ENCODE data around the gene ZSCAN26.
A peak's percentile ranks its signal among the peaks of the same experiment; 100 is the strongest.
"Not testable (repeated sequence)": the region's sequence is repeated elsewhere in the genome, so short reads cannot be mapped to it uniquely, and the experiment has no call there.

The ZSCAN26 gene

DNA sequence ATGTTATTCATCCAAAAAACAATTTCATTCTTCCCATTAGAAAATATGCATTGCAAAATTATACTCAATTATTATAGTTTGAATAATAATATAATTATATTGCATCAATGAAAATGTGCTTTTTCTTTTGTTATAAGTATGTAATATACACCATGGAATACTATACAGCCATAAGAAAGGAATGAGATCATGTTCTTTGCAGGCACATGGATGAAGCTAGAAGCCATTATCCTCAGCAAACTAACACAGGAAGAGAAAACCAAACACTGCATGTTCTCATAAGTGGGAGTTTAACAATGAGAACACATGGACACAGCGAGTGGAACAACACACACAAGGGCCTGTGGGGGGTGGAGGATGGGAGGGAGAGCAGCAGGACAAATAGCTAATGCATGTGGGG, 9.9 kb upstream of the ZSCAN26 start:
- no peak for DNase-seq

DNA sequence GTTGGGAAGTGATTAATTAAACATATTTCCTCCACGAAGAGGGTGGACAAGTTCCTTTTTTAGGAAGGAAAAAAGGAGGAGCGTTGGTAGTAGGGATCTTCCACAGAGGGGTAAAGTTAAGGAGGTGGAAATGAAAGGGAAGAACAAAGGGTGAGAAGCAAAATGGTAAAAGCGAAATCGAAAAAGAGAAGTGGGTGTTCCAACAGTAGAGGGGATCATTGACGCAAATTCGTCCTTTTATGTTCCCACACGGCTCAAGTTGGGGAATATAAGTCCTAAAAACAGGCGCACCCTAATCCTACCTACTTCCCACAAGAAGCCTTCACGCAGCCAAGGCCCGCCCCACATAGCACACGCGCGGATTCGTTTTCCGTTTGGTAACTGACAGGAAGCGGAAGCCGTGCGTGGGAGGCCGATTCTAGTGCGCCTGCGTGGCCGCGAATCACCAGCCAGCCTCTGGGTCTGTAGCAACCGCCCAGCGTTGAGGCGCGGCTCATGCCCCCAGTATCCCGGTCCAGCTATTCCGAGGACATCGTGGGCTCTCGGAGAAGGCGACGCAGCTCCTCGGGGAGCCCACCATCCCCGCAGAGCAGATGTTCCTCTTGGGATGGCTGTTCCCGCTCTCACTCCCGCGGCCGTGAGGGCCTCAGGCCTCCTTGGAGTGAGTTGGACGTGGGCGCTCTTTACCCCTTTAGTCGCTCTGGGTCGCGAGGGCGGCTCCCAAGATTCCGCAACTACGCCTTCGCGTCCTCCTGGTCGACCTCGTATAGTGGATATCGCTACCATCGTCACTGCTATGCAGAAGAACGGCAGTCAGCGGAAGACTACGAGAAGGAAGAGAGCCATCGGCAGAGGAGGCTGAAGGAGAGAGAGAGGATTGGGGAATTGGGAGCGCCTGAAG, 7.8 kb upstream of the ZSCAN26 start, which contains the start of gene NKAPL:
Gene NKAPL, plus strand, starts transcription at position 421 of the 901 bp plus-strand sequence. Its CDS starts 75 bp downstream, at position 496.
- DNase-seq, result peak; percentile 79

DNA sequence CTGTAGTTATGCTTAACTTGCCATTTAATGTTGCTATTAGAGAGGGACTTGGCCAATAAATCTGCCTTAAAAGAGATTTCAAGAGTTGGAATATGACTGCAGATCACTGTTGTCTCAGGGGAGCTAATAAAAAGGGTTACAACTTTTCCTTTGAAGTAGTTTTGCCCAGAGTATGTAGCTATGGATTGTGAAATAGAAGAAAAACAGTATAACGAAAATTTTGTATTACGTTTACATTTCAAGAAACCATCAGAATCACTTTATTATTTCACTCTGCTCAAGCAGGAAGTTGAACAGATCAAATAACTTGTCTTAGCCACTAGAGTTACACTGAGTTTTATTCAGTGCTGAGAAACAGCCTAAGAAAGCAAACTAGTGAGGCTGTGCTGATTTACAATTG, 3.0 kb upstream of the ZSCAN26 start:
- DNase-seq, result no peak

DNA sequence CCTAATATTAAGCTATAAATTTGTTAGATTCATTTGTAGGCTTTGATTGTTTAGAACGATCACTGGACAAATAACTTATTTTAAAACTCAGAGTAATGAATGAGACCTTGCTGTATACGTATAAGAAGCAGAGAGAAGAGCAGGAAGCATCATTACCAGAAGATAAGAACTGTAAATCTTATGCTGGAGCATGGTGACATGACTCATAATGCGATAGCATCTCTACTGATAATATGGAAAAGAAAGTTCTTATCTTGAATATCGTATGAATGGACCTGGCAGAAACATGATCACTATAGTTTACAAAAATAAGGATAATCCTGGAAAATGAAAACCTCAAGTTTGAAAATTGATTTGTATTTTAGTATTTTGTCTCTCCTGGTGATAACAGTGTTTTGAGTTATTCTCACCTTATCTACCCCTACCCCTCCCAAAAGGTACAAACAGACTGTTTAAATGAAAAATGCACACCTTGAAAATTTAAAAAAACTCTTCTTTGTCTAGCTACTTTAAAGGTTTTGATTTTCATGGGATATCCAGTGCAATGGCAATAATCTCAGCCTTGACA, 2.0 kb upstream of the ZSCAN26 start:
- no peak for DNase-seq

DNA sequence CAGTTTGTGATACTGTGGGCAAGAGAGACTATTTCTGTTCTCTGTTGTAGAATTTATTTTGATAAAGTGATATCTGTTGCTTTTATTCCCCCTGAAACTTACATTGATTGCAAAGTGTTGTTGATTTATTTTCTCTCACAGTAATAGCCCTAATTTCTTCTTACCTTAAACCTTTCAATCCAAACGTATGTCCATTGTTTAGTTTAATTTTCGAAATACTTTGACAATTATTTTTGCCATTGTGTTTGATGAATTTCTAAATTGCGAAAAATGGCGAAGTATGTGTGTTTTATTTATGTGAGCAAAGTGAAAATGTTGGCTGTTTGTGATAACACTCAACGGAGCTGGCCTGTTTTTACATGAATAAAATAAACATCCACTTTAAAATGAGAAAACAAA, 381 bp upstream of the ZSCAN26 start:
- no peak for DNase-seq

DNA sequence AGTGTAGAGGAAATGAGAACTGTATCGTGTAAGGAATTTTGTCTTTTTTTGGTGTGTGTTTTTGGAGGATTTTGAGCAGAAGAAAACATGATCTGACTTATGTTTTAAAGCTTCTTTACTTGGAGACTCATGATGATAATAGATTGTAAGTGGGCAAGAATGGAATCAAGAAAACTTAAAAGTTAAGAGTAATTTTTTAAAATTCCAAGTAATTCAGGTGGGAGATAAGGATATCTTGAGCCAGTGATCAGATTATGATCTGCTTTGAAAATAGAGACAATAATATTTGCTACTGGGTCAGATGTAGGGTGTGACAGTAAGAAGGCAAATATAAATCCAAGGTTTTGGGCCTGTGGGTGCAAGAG, 734 bp downstream of the ZSCAN26 start:
- DNase-seq, result no peak

DNA sequence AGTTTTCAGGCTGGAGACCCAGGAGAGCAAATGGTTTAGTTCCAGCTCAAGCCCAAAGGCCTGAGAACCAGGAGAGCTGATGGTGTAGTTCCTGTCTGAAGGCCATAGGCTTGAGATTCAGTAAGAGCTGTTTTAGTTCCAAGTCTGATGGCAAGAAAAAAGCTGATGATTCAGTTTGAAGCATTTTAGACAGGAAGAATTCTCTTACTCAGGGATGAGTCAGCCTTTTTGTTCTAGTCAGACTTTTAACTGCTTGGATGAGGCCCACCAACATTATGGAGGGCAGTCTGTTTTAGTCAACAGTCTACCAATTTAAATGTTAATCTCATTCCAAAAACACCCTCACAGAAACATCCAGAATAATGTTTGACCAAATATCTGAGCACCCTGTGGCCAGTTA, 2.5 kb downstream of the ZSCAN26 start:
- DNase-seq, result no peak

DNA sequence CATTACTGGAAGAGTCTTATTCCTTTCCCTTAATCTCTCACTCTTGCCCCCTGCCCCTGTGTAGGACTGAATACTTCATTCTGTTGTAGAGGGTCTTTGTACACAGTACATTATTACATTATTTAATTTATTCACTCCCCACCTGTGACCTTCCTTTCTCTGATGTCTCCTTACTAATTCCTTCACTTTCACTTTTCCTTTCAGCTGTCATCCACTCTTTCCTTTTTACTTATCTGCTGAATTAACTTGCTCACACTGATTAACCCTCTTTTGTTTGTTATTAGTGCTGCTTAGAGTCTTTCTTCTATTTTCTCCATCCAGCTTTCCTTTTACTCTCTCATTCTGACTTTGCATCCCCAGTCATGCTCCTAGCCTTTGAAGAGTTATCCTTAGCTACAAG, 7.9 kb downstream of the ZSCAN26 start:
- no peak for DNase-seq

DNA sequence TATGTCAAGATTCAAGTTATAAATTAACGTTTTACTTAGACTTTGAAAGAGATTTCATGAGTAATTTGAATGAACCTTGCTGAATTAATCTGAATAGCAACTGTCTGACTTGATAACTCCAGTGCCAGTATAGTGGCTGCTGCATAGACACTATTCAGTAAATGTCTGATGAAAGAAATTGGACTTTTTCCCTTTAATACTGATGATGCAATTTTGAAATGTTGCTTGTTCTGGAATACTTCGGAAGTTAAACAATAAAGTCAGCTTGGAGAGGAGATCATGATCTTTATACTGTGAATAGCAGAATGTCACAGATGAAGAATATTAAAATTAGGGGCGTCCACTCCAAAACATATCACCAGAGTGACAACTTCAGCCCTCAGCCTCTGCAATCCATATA, 10.8 kb downstream of the ZSCAN26 start:
- no peak for DNase-seq

DNA sequence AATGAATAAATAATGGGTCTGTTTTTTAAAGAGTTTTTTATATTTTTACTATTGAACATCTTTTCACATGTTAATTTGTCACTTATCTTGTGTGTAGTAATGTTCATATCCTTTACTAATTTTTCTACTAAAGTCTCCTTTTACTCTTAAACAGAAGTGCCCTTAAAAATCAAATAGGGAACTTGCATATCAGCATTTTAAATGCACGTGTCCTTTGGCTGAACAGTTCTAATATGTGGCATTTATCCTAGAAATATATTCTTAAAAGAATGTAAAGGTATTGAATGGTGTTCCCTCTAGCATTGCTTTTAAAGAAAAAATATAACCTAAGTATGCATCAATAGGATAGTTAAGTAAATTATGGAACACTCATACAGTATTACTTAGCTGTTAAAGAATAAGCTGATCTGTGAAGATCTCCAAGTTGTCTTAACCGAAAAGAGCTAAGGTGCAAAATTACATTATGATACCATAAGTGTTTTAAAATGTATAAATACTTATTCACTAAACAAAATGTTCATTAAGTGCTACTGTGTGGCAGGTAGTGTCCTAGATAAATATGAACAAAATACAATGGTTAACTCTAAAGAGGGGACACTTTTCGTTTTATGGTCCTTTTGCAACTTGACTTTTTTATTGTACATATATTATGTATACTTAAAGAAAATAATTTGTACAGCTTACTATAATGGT, 13.8 kb downstream of the ZSCAN26 start:
- no peak for DNase-seq

DNA sequence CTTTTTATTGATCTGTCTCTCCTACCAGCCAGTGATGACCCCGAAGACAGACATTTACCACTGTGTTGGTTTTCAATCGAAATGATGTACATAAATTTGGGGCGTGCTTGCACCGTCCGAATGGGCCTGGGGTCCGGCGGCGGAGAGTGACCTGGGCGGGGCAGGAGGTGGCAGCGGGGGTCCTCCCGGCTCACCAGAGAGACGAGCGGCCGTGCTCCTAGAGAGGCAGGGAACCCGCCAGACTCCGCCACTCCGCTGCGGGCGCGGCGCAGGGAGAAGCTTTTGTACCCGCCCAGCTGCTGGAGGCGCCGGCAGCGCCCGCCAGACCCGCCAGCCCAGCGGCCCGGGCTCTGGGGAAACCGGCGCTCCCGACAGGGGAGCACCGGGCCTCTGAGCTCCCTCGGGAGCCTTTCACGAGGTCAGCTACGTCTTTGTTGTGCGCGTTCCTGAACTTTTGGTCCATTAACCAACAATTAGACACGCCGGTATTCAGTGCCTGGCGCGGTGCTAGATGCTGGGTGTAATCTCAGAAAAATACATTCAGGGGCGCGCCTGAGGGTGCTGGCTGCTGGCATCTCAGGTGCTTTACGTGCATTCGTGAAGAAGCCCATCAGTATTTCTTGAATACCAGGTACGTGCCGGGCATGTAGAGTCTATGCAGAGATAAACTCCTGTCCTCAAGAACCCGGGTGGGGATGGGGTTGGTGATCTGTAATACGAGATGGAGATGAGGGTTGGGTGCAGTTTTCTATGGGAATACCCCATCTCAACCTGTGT, 14.5 kb downstream of the ZSCAN26 start, which contains the start of gene PGBD1:
Gene PGBD1, plus strand, starts transcription at position 285 of the 777 bp plus-strand sequence. CDS start 2,242 bp downstream, outside the sequence.
- peak; percentile 84 for DNase-seq

DNA sequence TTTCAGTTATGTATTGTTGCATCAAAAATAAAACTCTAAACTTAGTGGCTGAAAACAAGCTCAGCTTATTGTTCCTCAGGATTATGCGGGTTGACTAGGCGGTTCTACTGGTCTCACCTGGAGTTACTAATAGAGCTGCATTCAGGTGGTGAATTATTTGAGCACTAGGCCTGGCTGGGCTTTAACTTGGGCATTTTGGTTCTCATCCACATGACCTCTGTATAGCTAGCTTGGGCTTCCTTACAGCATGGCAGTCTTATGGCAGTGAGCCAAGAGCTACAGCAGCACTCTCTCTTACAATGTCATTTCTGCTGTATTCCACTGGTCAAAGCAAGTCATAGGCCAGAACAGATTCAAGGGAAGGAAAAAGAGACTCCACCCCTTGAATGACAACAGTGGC, 16.0 kb downstream of the ZSCAN26 start:
- no peak for DNase-seq

DNA sequence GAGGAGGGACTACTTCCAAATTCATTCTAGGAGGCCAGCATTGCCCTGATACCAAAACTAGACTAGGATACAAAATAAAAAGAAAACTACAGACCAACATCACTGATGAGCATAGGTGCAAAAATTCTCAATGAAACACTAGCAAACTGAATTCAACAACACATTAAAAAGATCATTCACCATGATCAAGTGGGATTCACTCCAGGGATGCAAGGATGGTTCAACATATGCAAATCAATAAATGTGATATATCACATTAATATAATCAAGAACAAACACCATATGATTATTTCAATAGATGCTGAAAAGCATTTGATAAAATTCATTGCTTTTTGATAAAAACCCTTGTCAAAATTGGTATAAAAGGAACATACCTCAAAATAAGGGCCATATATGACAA, 24.6 kb downstream of the ZSCAN26 start:
- DNase-seq, result no peak

DNA sequence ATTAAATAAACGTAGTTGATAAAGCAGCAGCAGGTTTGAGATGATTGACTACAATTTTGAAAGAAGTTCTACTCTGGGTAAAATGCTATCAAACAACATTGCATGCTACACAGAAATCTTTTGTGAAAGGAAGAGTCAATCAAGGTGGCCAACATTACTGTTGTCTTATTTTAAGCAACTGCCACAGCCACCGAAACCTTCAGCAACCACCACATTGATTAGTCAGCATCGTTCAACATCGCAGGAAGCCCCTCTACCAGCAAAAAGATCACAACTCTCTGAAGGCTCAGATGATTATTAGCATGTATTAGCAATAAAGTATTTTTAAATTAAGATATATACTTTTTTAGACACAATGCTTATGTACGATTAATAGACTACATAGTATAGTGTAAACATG, 28.4 kb downstream of the ZSCAN26 start:
- no peak for DNase-seq

DNA sequence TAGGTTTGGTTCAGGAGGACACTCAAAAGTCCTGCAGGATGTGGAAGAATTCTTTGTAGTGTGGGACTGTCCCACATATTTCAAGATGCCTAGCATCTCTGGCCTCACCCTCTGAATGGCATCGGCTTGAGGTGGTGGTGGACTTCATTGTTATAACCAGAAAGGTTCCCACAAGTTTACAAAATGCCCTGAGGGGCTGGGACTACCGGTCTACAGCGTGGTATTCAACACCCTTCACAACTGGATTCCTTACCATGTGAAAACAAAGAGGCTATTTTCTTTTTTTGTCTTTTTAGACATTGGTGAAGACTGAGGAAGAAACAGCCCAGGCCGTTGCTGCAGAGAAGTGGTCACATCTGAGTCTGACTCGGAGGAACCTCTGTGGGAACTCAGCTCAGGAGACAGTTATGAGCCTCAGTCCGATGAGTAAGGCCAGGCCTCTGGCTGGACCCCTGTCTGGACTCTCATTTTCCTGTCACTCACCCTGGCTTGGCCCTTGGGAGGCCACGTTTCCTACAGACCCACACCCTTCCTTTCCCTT, 29.6 kb downstream of the ZSCAN26 start:
- DNase-seq, result no peak

DNA sequence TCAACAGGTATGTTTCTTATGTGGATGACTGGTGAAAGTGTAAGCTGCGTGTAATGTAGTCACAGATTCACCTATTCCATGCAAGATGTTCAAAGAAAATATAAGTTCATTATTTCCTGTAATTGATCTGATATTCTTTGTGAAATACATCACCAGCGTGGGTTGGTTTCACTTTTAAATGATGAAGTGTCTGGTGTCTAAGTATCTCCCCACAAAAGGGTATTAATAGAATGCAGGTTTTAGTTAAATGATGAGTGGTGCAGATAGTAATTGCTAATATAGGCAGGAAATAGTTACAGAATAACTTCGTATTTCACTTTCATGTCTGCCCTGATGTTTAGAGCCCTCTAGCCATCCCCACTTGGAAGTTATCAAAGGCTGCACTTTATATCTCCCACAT, 36.6 kb downstream of the ZSCAN26 start:
- no peak for DNase-seq

DNA sequence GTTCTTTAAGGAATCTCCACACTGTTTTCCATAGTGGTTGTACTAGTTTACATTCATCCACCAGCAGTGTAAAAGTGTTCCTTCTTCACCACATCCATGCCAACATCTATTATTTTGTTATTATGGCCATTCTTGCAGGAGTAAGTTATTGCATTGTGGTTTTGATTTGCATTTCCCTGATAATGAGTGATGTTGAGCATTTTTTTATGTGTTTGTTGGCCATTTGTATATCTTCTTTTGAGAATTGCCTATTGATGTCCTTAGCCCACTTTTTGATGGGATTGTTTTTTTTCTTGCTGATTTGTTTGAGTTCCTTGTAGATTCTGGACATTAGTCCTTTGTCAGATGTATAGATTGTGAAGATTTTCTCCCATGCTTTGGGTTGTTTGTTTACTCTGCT, 39.4 kb downstream of the ZSCAN26 start:
- DNase-seq, result not testable (repeated sequence)

DNA sequence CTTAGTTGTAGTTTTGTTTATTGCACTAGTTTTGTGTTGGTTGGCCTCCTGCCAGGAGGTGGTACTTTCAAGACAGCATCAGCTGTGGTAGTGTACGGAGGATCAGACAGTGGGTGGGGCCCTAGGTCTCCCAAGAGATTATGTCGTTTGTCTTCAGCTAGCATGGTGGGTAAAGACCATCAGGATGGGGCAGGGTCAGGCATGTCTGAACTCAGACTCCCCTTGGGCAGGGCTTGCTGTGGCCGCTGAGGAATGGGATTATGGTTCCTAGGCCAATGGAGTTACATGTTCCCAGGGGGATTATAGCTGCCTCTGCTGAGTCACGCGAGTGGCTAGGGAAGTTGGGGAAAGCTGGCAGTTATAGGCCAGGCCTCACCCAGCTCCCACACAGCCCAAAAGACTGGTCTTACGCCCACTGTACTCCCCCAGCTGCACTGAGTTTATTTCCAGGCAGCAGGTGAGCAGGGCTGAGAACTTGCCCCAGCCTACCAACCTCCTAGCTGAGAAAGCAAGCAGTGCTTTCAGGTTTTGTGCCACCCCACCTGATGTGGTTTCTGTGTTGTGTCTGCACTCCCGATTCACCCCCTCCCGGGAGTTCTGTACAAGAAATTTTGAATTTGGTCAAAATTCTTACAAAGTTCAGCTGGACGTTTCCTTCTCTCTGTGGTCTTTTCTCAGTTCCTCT, 44.3 kb downstream of the ZSCAN26 start:
- DNase-seq, result no peak

DNA sequence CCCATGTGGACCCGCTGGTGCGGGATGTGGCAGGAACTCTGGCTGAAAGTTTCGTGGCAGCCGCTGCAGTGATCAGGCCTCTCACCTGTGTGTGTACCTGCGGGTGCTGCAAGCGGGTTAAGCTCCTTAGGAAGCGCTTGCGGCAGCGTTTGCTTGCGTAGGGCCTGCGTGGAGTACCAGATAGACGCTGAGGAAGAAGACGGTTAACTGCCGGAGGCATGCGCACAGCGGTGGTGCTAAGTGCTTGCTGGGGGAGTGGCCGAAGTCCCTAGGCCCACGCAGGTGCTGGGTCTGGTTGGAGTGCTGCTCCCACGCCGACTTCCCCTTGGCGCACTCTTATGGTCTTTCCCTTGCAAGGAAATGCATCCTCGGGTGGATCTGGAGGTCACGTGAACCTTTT, 46.0 kb downstream of the ZSCAN26 start:
- no peak for DNase-seq

DNA sequence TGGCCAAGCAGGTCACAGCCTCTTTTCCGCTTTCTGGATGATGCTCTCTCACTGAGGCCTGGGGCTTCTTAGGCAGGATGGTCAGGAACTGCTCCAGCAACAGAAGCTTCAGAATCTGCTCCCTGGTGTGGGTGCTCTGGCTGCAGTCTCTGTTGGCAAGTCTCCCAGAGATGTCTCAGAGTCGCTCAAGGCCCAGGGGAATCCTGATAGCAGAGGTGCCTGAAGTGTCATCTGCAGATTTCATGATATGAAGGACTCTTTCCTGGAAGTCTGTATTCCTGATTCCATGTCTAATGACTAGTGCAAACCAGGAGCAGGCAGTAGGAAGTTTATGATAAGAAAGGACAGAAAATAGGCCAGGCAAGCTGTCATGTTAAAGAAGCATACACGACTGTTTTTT, 48.7 kb downstream of the ZSCAN26 start:
- DNase-seq, result no peak

DNA sequence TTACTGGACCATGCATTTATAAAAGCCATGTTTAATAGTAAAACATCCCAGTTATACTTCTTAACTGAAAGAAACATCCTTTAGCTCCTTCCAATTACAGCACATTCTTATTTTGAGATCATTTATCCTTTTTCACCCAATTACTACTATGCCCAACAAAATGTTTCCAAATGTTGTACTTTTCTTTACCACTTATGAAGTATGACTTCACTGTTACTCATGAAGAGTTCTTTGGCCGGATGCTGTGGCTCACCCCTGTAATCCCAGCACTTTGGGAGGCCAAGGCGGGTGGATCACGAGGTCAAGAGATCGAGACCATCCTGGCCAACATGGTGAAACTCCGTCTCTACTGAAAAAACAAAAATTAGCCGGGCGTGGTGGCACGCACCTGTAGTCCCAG, 50.9 kb downstream of the ZSCAN26 start:
- not testable (repeated sequence) for DNase-seq

DNA sequence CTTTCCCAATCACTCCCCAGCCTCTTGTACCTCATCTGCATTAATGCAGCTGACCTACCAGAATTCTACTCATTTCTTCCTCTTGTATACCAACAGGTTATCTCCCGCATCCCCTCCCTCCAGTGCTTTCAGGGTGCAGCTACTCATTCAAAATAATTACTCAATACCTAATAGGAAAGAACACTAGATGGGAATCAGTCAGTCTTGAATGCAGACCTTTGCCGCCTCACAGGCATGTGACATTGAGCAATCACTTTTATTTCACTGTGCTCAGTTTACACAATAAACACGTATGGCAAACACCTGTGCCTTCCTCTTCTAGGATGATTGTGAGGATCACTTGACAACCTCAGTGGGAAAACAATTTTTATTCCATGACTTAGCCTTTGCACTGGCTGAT, 55.7 kb downstream of the ZSCAN26 start:
- no peak for DNase-seq
